Measurements from ENCODE around the gene JAZF1.

DNA sequence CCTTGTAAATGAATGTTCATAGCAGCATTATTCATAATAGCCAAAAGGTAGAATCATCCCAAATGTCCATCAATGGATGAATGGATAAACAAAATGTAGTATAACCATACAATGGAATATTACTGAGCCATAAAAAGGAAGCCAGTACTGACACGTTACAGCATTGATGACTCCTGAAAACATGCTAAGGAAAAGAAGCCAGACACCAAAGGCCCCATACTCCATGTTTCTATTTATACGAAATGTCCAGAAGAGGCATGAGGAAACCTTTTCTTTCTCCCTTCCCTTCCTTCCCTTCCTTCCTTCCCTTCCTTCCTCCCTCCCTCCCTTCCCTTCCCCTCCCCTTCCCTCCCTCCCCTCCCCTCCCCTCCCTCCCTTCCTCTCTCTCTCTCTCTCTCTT is 131.9 kb downstream of the JAZF1 start:
- TF ChIP-seq GABPA (IDR thresholded peaks at IDR 0.05; ENCODE audit: low read depth) (no peak), MXI1 (IDR thresholded peaks at IDR 0.05; ENCODE audit: low read depth, low read length) (no peak), SMC3 (IDR thresholded peaks at IDR 0.05; ENCODE audit: borderline replicate concordance, low read length) (no peak), HDGF (IDR thresholded peaks at IDR 0.05) (no peak), BCL11A (IDR thresholded peaks at IDR 0.05; ENCODE audit: low read depth, low read length) (no peak), EZH2 (IDR thresholded peaks at IDR 0.05; ENCODE audit: borderline replicate concordance, control insufficient read depth, low read depth, low read length) (no peak), RCOR1 (conservative IDR thresholded peaks at IDR 0.05; ENCODE audit: low read depth, low read length) (no peak), TAF1 (IDR thresholded peaks at IDR 0.05; ENCODE audit: borderline replicate concordance, low read depth, low read length) (no peak), POLR2A (IDR thresholded peaks at IDR 0.05; ENCODE audit: low read depth, low read length) (no peak)
- TF ChIP-seq, protein P1, sequence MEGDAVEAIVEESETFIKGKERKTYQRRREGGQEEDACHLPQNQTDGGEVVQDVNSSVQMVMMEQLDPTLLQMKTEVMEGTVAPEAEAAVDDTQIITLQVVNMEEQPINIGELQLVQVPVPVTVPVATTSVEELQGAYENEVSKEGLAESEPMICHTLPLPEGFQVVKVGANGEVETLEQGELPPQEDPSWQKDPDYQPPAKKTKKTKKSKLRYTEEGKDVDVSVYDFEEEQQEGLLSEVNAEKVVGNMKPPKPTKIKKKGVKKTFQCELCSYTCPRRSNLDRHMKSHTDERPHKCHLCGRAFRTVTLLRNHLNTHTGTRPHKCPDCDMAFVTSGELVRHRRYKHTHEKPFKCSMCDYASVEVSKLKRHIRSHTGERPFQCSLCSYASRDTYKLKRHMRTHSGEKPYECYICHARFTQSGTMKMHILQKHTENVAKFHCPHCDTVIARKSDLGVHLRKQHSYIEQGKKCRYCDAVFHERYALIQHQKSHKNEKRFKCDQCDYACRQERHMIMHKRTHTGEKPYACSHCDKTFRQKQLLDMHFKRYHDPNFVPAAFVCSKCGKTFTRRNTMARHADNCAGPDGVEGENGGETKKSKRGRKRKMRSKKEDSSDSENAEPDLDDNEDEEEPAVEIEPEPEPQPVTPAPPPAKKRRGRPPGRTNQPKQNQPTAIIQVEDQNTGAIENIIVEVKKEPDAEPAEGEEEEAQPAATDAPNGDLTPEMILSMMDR (IDR thresholded peaks at IDR 0.05 in 2 of 3, conservative IDR thresholded peaks at IDR 0.05 in 1 of 3; ENCODE audit: control insufficient read depth in 2 of 3, extremely low read depth in 1 of 3, insufficient read depth in 1 of 3, low read depth in 3 of 3, low read length in 3 of 3) = no peak
